GM21526 (cell line): ENCODE data around the gene GAL.

Experiments used
- ATAC-seq: cut with Tn5 transposase; IDR thresholded peaks from one replicate; pipeline ENCODE4 v1.9.1; 2021; ENCODE audit warnings: moderate library complexity; ENCODE audit not compliant: unreplicated experiment, low FRiP score

Gene GAL

DNA sequence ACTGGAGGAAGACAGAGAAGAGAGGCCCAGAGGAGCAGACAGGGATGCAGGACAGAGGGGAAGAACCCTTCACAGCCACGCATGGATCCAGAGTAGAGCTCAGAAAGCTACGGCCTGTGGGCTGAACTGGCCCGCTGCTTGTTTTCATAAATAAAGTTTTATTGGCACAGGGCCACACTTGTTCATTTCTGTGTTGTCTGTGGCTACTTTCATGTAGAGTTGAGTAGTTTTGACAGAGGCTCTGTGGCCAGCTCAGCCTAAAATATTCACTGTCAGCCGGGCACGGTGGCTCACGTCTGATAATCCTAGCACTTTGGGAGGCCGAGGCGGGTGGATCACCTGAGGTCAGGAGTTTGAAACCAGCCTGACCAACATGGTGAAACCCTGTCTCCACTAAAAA, 26.2 kb upstream of the GAL start:
- no peak for ATAC-seq

DNA sequence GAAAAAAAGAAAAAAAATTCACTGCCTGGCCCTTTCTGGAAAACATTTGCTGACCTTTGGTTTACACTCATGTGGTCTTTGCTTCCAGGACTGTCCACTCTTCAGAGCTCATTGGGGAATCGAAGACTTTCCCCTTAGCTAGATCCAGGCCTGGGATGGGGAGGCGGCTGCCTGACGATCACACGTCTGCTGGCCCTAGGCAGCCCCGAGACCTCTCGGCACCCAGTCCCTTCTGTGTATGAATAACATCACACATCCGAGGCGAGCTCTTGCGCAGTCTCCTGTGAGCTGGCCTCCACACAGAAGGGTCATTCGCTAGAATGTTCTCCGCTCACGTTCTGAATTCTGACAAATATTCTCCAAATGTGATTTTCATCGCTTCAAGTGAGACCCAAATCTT, 25.7 kb upstream of the GAL start:
- ATAC-seq, result no peak

DNA sequence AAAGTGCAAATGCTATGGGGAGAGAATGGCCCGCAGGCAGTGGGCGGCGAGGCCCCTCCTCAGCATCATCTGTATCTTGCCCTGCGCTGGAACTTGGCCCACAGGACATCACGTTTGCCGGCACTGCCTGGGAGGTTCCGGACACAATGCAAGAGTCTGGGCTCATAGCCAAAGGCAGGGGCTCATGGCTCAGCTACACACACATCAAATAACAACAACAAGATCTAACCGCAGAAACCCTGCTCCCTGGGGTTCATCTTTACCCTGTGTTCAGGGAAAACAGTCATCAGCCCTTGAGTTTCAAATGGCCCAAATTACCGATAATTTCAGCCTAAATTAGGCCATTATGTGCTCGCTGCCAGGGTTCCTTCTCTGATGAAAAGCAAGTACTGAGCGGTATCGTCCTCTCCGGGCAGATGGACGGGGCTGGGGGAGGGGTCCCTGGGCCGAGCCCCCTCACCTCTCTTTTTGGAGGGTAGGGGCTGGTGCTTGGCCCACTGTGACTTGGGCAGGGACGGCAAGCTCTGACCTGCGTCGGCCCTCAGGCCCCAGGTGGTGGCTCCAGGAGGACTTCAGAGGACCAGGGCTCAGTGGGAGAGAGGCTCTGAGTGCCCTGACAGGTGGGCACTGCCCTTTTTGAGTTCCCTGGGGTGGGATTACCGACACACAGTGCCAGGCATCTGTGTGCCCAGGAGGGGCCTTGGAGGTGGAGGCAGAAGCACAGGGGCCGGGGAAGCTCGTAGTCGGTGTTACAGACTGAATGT, 25.0 kb upstream of the GAL start:
- ATAC-seq, result no peak

DNA sequence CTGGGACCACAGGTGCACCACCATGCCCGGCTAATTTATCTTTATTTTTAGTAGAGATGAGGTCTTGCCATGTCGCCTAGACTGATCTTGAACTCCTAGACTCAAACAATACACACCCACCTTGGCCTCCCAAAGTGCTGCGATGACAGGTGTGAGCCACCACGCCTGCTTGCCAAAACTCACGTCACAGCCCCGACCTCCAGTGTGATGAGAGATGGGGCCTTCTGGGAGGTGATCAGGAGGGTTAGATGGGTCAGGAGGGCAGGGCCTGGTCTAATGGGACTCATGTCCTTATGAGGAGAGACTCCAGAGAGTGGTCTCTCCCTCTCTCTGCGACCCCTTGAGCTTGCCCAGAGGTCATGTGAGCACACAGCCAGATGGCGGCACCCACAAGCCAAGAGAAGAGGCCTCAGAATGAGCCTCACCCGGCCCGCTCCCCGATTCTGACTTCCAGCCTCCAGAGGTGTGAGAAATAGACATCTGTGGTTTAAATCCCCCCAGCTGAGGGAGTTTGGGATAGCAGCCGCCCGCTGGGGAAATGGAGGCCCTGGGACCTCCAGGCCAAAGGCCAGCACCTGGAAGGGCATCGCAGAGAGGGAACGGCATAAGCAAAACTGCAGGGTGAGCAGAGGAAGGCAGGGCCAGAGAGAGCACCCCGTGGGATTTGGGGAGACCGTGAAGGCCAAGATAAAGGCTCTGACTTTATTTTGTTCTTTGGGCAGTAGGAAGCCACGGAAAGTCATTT, 24.1 kb upstream of the GAL start:
- no peak for ATAC-seq

DNA sequence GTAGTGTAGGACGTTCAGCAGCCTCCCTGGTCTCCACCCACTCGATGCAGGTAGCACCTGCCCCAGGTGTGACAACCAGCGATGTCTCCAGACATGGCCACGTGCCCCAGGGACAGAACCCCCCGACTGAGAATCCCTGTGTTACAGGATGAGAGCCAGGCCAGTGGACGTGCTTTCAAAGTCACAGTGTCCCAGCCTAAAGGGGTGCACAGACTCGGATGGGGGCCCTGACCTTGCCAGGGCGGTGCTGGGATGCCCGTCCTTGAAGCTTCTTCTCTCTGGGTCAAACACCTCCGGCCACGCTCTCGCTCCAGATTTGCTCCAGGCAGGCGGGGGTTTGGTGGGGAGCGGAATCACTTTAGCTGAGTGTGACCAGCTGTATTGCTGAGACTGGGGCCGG, 23.3 kb upstream of the GAL start:
- ATAC-seq, result no peak

DNA sequence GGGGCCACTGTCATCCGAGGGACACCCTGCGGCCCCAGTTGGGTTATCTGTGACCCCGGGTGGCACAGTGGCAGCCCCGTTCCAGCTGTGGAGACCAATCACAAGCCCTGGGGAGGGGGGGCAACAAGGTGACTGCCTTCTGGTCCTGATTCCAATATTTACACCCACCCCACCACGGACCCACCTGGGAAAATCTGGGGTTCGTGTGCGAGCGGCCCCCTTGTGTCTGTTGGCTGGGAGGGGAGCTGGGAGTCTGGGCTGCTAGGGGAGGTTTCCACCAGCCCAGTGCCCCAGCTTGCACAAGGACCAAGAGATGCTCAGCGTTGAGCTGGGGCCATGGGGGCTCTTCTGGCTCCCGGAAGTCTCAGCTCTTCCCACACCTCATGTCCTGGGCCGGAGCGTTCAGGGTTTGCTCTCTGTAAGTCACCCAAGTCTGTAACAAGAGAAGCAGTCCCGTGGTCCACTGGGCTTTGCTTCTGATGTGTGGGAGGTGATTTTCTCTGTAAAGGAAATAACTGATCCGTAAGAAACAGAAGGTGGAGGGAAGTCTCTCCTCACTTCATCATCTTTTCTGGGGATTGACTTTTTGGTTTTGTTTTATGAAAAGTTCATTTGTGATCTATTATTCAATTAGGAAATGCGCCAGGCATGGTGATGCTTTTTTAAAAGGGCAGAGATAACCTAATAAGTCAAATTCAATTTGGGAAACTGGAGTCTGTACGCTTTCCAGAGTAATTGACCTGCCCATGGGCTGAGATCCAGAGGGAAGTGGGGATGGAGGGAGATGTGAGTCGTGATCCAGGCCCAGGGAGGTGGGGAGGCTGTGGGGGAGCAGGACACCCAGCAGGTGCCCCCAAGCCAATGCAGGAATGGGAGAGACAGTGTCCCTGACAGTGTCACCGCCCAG, 22.4 kb upstream of the GAL start:
- no peak for ATAC-seq

DNA sequence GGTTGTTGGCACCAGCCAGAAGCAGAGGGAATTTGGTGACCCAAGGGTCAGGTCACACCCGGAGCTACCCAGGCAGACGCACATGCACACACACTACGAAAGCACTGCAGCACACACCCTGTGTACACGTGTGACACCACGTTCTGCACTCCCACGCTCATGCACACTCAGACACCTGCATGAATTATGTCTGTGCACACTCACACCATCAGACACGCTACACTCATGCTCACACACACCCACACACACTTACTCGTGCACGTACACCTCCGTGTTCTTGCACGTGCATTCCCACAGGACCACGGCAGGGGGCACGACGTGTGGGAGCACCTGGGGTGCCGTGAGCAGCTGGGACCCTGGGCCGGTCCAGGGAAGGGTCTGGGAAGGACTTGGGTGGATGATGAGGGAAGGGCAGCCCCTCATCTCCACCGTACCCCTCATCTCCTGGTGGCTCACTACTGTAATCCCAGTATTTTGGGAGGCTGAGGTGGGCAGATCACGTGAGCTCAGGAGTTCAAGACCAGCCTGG, 20.8 kb upstream of the GAL start:
- ATAC-seq, result no peak

DNA sequence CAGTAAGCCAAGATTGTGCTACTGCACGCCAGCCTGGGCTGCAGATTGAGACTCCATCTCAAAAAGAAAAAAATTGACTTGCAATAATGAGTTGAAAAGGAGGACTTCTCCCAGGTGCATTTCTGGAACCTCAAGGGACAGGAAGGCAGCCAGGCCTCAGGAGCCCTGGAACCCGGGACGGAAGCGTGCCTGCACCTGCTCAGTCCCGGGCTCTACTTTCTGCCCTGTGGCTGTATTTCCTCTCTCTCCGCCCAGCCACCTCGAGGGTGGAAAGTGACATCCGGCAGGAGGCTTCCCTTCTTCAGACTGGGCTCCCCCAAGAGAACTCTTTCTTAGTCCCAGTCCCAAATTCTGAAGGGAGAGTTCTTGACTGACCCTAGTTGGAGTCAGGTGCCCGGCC, 20.2 kb upstream of the GAL start:
- no peak for ATAC-seq

DNA sequence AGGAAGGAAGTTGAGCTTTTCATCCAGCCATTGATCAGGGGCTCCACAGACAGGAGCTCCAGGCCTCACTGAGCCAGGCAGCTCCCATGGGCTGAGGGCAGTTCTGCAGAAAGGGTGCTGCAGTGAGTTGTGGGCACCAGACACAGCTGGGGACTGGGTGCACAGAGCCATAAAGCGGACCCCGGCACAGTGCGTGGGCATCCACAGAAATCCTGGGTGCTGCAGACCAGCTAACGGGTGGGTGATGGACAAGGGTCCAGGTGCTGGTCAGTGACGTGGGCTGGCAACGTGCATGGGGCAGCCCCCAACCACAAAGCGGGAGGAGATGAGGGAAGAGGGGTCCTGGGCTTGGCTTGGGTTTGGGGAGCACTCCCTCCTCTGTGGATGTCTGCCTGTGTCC, 19.4 kb upstream of the GAL start:
- no peak for ATAC-seq

DNA sequence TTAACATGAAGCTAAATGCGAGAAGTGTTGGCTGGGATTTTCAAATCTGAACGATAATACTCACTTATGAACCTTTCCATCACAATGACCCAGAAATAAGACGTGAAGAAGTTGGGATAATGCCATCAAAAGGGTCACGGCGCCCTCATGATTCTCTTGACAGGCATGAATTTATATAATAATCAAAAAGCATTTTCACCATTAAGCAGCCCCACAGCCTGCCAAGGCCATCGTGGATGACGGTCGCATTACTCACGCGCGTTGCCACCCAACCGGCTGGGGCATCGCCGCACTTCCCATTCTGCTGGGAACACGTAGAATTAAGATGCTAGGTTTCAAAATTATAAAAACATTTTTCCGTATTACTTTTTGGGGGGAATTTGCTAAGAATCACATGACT, 18.9 kb upstream of the GAL start:
- no peak for ATAC-seq

DNA sequence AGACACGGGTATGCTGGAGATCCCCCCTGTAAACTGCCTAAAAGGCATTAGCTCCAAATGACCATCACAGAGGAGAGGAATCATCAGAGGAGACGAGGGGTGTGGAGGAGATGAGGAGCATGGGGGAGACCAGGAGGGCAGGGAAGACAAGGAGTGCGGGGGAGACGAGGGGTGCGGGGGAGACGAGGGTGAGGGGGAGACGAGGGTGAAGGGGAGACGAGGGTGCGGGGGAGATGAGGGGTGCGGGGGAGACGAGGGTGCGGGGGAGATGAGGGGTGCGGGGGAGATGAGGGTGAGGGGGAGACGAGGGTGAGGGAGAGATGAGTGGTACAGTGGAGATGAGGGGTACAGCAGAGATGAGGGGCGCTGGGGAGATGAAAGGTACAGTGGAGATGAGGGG, 17.5 kb upstream of the GAL start:
- no peak for ATAC-seq

DNA sequence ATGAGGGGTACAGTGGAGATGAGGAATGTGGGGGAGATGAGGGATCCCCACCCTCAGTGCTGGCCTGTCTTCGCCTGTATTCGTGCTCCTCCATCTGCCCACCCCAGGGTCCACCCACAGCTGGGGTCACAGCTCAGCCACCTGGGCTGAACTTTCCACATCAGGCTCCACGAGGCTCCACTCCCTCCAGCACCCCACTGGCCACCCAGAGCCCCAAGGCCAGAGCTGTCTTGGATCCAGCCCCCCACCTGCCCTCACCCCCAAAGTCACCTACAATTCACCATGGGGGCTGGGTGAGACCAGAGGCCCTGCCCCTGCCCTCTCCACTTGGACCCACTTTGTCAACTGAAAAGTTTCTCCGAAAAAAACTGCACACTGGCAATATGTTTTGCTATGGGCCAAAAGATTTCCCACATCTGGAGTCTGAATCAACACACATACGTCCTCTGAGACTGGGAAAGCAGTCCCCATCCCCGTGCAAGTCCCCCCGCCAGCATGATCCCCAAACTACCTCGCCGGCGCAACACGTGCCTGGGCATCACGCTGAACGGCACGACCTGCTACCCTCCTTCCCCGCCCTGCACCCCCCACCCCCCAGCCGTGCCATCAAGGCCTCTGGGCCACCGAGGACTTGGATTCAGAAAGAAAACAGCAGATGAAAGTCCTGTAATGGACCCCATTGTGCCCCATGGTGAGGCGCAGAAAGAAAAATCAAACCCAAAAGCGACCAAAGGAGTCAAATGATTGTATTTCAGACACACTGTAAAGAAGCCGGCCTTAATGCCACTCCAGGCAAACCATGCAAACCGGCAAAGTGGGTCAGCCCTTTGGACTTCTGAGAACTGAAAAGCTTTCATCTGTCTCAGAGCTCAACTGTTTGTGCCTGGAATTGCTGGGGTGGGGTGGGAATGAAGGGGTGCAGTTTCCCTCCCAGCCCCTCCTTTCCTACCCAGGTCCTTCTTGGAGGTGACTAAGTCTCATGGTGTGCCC, 16.5 kb upstream of the GAL start:
- ATAC-seq, result no peak

DNA sequence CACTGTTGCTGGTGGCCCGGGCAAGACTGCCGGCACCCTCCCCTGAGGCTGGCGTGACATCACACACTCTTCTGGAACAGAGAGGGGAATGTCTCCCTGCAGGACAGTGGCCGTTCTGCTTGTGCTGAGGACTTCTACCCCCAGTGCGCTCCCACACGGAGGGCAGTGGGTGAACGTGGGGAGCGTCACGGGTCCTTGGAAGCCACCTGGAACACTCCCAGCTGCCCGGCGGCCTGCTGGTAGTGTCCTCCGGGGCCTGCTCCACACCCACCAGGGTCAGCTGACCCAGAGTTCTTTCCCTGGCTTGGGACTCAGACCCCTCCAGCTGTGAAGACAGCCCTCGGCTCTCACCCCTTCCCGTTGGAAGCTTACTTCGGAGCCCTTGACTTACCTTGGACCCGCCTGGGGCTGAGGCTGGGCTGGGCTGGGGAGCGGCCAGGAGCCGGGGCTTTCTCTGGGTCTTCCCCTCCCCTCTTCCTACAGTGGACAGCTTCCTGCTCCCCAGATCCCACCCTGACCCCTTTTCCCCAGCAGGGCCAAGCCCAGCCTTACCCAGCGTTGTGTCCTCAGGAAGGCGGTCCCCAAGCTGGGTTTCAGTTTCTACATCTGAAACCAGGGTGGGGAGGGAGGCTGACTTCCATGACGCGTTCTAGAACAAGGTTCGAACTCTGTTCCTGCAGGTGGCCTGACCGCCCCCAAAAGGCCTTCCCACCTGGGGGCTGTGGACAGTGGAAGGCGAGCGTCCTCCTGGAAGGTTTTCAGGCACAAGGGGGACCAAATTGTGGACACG, 14.8 kb upstream of the GAL start:
- ATAC-seq, result no peak

DNA sequence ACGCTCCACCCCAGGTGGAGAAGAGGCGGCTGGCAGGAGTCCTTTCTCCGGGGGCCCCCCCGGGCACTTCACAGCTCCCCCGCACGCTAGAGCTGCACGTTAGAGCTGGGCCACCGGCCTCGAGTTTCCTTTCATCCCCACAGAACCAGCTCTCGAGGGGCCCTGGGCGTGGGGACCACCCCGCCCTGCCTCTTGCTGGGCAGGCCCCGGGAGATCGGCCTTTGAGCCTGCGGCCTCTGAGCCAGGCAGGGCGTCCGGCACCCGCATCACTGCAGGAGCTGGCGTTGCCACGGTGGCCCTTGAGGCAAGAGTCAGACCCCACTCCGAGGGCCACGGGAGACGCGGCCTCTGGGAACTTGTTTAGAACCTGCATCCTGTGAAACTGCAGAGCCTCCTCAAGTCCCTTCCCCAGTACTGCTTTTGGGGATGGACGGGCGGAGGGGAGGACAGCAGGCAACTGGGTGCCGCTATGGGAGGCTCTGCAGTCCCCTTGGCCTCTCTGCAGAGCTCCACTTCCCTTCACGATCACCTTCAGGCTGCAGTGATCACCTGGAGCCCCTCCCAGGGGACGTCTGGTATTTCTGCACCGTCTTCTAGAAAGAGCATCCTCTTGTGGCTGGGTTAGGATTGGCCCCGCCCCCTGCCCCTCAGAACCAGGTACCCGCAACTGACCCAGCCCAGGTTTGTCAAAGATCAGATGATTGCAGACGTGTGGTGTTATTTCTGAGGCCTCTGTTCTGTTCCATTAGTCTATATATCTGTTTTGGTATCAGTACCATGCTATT, 13.9 kb upstream of the GAL start:
- no peak for ATAC-seq

DNA sequence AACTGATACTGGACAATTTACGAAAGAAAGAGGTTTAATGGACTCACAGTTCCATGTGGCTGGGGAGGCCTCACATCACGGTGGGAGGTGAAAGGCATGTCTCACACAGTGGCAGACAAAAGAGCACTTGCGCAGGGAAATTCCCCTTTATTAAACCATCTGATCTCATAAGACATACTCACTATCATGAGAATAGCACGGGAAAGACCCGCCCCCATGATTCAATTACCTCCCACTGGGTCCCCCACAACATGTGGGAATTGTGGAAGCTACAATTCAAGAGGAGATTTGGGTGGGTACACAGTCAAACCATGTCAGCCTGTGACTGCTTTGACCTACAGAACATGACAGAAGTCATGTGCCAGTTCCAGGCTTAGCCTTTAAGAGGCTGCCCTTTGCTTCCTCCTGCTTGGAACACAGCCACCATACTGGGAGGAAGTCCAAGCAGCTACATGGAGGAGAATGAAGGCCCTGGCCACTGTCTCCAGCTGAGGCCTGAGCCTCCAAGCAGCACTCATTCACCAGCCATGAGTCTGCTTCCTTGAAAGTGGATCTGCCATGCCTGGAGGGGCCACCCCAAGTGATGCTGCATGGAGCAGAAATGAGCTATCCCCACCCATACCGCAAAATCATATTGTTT, 10.9 kb upstream of the GAL start:
- no peak for ATAC-seq

DNA sequence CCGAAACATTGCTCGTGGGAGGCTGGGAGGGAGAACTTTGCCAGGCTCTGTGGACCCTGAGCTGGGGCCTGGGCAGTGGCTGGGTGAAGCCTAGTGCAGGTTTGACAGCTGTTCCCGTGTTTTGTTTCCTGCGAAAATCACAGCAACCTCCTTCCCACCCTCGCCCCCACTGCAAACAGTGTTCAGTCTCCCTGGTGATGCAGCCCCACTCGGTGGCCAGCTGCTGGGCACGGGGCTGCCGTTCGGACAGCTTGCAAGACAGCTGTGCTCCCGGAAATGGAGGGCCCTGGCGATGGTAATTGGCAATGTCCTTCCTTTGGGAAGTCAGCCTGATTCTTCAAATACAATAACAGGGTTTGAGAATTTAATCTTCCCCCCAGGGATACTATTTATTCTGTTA, 10.4 kb upstream of the GAL start:
- ATAC-seq, result no peak

DNA sequence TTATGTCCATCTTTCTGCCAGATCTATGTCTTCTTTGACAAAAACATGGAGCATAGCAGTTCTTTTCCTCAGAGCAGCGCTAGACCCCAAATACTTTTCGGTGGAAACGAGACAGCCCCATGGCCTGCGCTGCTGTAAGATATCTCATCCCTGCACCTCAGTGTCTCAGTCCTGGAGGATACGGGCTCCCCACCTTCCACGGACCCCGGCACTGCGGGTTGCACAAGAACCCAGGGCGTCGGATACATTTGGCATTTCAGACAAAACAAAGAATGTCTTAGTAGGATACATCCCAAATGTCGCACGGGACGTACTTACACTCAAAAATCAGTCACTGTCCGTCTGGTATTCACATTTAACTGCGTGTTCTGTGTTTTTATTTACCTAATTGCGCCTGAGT, 9.9 kb upstream of the GAL start:
- no peak for ATAC-seq

DNA sequence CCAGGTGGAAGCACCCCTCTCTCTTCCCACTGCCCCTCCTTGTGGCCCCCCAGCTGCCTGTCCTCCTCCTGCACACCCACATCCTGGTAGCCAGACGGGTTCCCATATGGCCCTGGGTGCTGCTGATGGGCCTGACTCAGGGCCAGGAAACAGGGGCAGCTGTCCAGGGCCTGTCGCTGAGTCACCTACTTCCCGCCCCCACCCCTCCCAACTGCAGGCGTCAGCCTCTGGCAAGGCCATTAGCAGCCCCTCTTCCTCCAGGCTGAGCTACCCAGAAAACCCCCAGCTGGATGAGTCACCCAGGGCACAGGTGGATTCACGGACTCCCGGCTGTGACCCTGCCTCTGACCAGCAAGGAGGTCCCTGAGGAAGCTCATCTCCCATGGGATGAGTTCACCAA, 6.9 kb upstream of the GAL start:
- ATAC-seq, result no peak
